Measurements from ENCODE around the gene PTP4A2.

The PTP4A2 gene

GRCh38 chr1:31938184-31938975 is at the start of gene PTP4A2:
TSS of gene PTP4A2 (minus strand) at chr1:31938368. CDS start at chr1:31919065, 19,303 bp downstream.
- peak; percentile 72 to 76 for DNase-seq (ENCODE audit: low read depth in 1 of 2, low spot score in 1 of 2)

- DNase-seq (ENCODE audit: low read depth in 1 of 2, low spot score in 1 of 2), result no peak
Observed at GRCh38 chr1:31987135-31987619, 49.0 kb upstream of the PTP4A2 start.

GRCh38 chr1:31985430-31985829 is 47.3 kb upstream of the PTP4A2 start:
- DNase-seq (ENCODE audit: low read depth in 1 of 2, low spot score in 1 of 2), result no peak

- no peak for DNase-seq (ENCODE audit: low read depth in 1 of 2, low spot score in 1 of 2)
Observed at GRCh38 chr1:31984419-31985347, 46.5 kb upstream of the PTP4A2 start.

- DNase-seq (ENCODE audit: low read depth in 1 of 2, low spot score in 1 of 2), result no peak
Observed at GRCh38 chr1:31981972-31982371, 43.8 kb upstream of the PTP4A2 start.

GRCh38 chr1:31981456-31981839 is 43.3 kb upstream of the PTP4A2 start:
- DNase-seq (ENCODE audit: low read depth in 1 of 2, low spot score in 1 of 2), result no peak

GRCh38 chr1:31980835-31981455 is 42.8 kb upstream of the PTP4A2 start:
- no peak for DNase-seq (ENCODE audit: low read depth in 1 of 2, low spot score in 1 of 2)

- DNase-seq (ENCODE audit: low read depth in 1 of 2, low spot score in 1 of 2), result no peak
Observed at GRCh38 chr1:31978843-31979400, 40.8 kb upstream of the PTP4A2 start.

- no peak for DNase-seq (ENCODE audit: low read depth in 1 of 2, low spot score in 1 of 2)
Observed at GRCh38 chr1:31977385-31978131, 39.4 kb upstream of the PTP4A2 start.

- no peak for DNase-seq (ENCODE audit: low read depth in 1 of 2, low spot score in 1 of 2)
Observed at GRCh38 chr1:31976401-31976800, 38.2 kb upstream of the PTP4A2 start.

- no peak for DNase-seq (ENCODE audit: low read depth in 1 of 2, low spot score in 1 of 2)
Observed at GRCh38 chr1:31970873-31971272, 32.7 kb upstream of the PTP4A2 start.

- no peak for DNase-seq (ENCODE audit: low read depth in 1 of 2, low spot score in 1 of 2)
Observed at GRCh38 chr1:31961536-31961935, 23.4 kb upstream of the PTP4A2 start.

GRCh38 chr1:31959521-31960340 is 21.6 kb upstream of the PTP4A2 start:
- no peak for DNase-seq (ENCODE audit: low read depth in 1 of 2, low spot score in 1 of 2)

GRCh38 chr1:31957701-31958674 is 19.8 kb upstream of the PTP4A2 start:
- no peak for DNase-seq (ENCODE audit: low read depth in 1 of 2, low spot score in 1 of 2)

- peak; percentile 46 to 60 for DNase-seq (ENCODE audit: low read depth in 1 of 2, low spot score in 1 of 2)
Observed at GRCh38 chr1:31955917-31956736, 18.0 kb upstream of the PTP4A2 start.

- no peak for DNase-seq (ENCODE audit: low read depth in 1 of 2, low spot score in 1 of 2)
Observed at GRCh38 chr1:31954607-31955283, 16.6 kb upstream of the PTP4A2 start.

GRCh38 chr1:31952825-31953220 is 14.7 kb upstream of the PTP4A2 start:
- DNase-seq (ENCODE audit: low read depth in 1 of 2, low spot score in 1 of 2), result no peak

All from stimulated activated CD4-positive, alpha-beta T cell treated with anti-CD3 and anti-CD28 coated beads, Interleukin-15, amount 100 ng/mL, for 1 hour (primary cell).